HG03575 (cell line): ENCODE measurements around the gene CELA1.

Experiments
- ATAC-seq: cut with Tn5 transposase; IDR thresholded peaks from one replicate; pipeline ENCODE4 v1.9.1; 2021; ENCODE audit not compliant: unreplicated experiment, insufficient number of reproducible peaks, low FRiP score; ENCODE audit errors: extremely low read depth

Gene CELA1

GRCh38 chr12:51377099-51377984, 30.9 kb upstream of the CELA1 start:
- ATAC-seq = no peak

GRCh38 chr12:51374856-51375255, 28.4 kb upstream of the CELA1 start:
- ATAC-seq = no peak

GRCh38 chr12:51374361-51374760, 27.9 kb upstream of the CELA1 start:
- ATAC-seq = no peak

- no peak for ATAC-seq
These were observed 26.7 kb upstream of the CELA1 start for GRCh38 chr12:51373187-51373586.

- ATAC-seq = no peak
These were observed 25.5 kb upstream of the CELA1 start for GRCh38 chr12:51372021-51372420.

- ATAC-seq = no peak
These were observed 24.9 kb upstream of the CELA1 start for GRCh38 chr12:51371295-51371953.

- ATAC-seq = no peak
These were observed 24.2 kb upstream of the CELA1 start for GRCh38 chr12:51370667-51371066.

- no peak for ATAC-seq
These were observed 23.1 kb upstream of the CELA1 start for GRCh38 chr12:51369581-51369980.

GRCh38 chr12:51368640-51369517, 22.4 kb upstream of the CELA1 start:
- peak; percentile 87 for ATAC-seq

GRCh38 chr12:51365276-51365675, 18.8 kb upstream of the CELA1 start:
- ATAC-seq = no peak

- ATAC-seq = no peak
These were observed 17.5 kb upstream of the CELA1 start for GRCh38 chr12:51364001-51364400.

- ATAC-seq = no peak
These were observed 16.4 kb upstream of the CELA1 start for GRCh38 chr12:51362747-51363342.

- ATAC-seq = no peak
These were observed 15.8 kb upstream of the CELA1 start for GRCh38 chr12:51362307-51362706.

GRCh38 chr12:51361161-51362016, 14.9 kb upstream of the CELA1 start:
- ATAC-seq = no peak

- no peak for ATAC-seq
These were observed 13.8 kb upstream of the CELA1 start for GRCh38 chr12:51360315-51360714.

- no peak for ATAC-seq
These were observed 13.4 kb upstream of the CELA1 start for GRCh38 chr12:51359851-51360250.

- no peak for ATAC-seq
These were observed 12.0 kb upstream of the CELA1 start for GRCh38 chr12:51358496-51358895.

GRCh38 chr12:51357374-51358047, 11.0 kb upstream of the CELA1 start:
- ATAC-seq = no peak
